LHCN-M2 (cell line): ENCODE measurements around the gene LCE1A. TPM values are rescaled to one million over a fixed set of nuclear protein-coding genes. Genes with fewer than 3 reads are reported as not detected.
A peak's percentile ranks its signal among the peaks of the same experiment; 100 is the strongest.

Source experiments
- DNase-seq: peaks from one replicate; pipeline ENCODE4 v3.0.0-alpha.2; 2012; ENCODE audit warnings: low read depth
- total RNA-seq: library from RNA; depleted of rRNA; stranded (reverse); fragments of >200 nt; gene quantifications from 2 replicates; pipeline ENCODE4 v1.2.3, GENCODE V29; 2014; rRNA removed

LCE1A gene
- total RNA-seq, 1 experiment from 2014 or later: not detected

GRCh38 chr1:152870831-152871730 is 43.8 kb downstream of the LCE1A start:
- peak; percentile 7 for DNase-seq

DNA sequence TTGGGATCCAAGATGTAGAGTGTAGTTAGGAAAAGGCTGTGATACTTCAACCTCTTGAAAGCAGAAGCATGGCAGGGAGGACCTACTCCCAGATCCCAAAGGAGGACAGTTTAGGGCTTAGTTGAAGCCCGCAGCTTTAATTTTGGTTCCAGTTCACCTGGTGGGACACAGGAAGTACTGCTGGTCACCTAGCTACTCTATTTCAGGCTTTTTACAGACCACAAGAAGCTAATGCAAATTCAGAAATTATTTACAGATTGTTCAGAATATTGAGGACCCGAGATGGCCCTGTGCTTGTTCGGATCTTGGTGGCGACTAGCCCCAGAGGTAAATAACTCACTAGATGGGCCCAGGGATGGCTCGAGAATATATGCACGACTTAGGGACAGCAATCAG is 44.5 kb downstream of the LCE1A start:
- no peak for DNase-seq

DNA sequence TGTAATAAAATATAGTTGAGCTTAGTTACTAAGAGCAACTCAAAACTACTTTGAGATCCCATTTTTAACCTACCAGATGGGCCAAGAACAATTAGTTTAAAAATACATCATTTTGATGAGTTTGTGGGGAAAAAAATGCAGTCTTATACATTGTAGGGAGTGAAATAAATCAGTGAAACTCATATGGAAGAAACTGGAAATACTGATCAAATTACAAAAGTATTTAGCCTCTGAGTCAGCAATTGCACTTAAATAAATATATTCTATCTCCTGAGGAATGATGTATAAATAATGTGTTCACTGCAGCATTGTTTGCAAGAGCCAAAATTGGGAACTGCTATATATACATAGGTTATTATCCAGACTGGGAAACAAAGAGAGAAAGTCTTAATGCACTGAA is 46.2 kb downstream of the LCE1A start:
- DNase-seq: no peak

DNA sequence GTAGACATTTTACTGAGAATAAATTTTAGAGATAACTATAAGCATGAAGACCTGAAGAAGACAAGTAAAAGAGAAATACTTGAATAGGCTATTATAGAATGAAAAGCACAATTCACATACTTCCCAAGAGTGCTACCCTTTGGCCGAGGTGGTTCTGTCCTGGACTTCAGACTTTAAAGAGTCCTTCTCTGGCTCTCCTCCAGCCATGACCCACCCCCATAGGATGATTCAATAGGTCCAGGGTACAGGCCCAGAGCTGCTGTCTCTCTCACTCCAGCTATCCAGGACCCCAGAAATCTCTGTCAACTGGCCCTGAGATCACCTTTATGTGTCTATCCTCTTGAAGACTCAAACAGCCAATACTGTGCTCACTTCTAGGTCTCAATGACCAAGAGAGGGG is 49.6 kb downstream of the LCE1A start:
- no peak for DNase-seq

Other genes starting within 250 kb of the LCE1A start
- 0.32 and 0.69 TPM in 2 replicates for gene LCE3D, start 247.0 kb upstream of the LCE1A start, total RNA-seq
- not detected in 2 replicates for gene LCE3C, start 227.2 kb upstream of the LCE1A start, total RNA-seq
- not detected in 2 replicates for gene LCE3B, start 213.7 kb upstream of the LCE1A start, total RNA-seq
- gene LCE3A, start 204.4 kb upstream of the LCE1A start, total RNA-seq: not detected in 2 replicates
- not detected in 2 replicates for gene LCE2D, start 164.1 kb upstream of the LCE1A start, total RNA-seq
- not detected in 2 replicates for gene LCE2C, start 152.2 kb upstream of the LCE1A start, total RNA-seq
- not detected in 2 replicates for gene LCE2B, start 141.3 kb upstream of the LCE1A start, total RNA-seq
- not detected in 2 replicates for gene LCE2A, start 129.1 kb upstream of the LCE1A start, total RNA-seq
- gene LCE4A, start 119.3 kb upstream of the LCE1A start, total RNA-seq: not detected in 2 replicates
- gene KPRP, start 69.4 kb upstream of the LCE1A start, total RNA-seq: 0.13 TPM in 1 of 2 replicates, not detected in the other
- gene LCE1F, start 52.3 kb upstream of the LCE1A start, total RNA-seq: not detected in 2 replicates
- not detected in 2 replicates for gene LCE1E, start 41.2 kb upstream of the LCE1A start, total RNA-seq
- gene LCE1D, start 30.8 kb upstream of the LCE1A start, total RNA-seq: not detected in 2 replicates
- gene LCE1C, start 20.8 kb upstream of the LCE1A start, total RNA-seq: not detected in 2 replicates
- gene LCE1B, start 15.5 kb upstream of the LCE1A start, total RNA-seq: not detected in 2 replicates
- not detected in 2 replicates for gene LCE6A, start 15.4 kb downstream of the LCE1A start, total RNA-seq
- not detected in 2 replicates for gene LCE7A, start 32.5 kb downstream of the LCE1A start, total RNA-seq
- gene SMCP, start 50.8 kb downstream of the LCE1A start, total RNA-seq: not detected in 2 replicates
- not detected in 2 replicates for gene IVL, start 81.1 kb downstream of the LCE1A start, total RNA-seq
- not detected in 2 replicates for gene SPRR5, start 119.7 kb downstream of the LCE1A start, total RNA-seq
- not detected in 2 replicates for gene SPRR4, start 143.2 kb downstream of the LCE1A start, total RNA-seq
- gene SPRR1A, start 156.6 kb downstream of the LCE1A start, total RNA-seq: not detected in 2 replicates
- gene SPRR3, start 174.3 kb downstream of the LCE1A start, total RNA-seq: not detected in 2 replicates
- not detected in 2 replicates for gene SPRR1B, start 203.7 kb downstream of the LCE1A start, total RNA-seq
- not detected in 2 replicates for gene SPRR2D, start 213.6 kb downstream of the LCE1A start, total RNA-seq
- not detected in 2 replicates for gene SPRR2A, start 230.0 kb downstream of the LCE1A start, total RNA-seq
- not detected in 2 replicates for gene SPRR2B, start 244.1 kb downstream of the LCE1A start, total RNA-seq